PC-3 (cell line): ENCODE measurements around the gene PCDHA1. TPM values are rescaled to one million over a fixed set of nuclear protein-coding genes. Genes with fewer than 3 reads are reported as not detected.

Experiments used
- ATAC-seq: fragments of 200-7000 bp; cut with Tn5 transposase; 2 replicates; pipeline ENCODE4 v1.9.1; 2020; ENCODE audit warnings: mild to moderate bottlenecking, moderate library complexity
- BruUV-seq: library from RNA; stranded (reverse); fragments of 400-500 nt; replicated peaks from 2 replicates; lab custom pipeline; 2021; lab: Mats Ljungman, UMichigan
- CTCF ChIA-PET: fragments of 300-600 bp; sonication (Branson Sonifier 250); formaldehyde crosslinking; loops from one replicate; lab custom pipeline; 2022; ENCODE audit warnings: antibody characterized with exemption; lab: Charles Lee
- POLR2A ChIA-PET: fragments of 300-600 bp; sonication (Branson Sonifier 250); formaldehyde crosslinking; loops from one replicate; lab custom pipeline; 2022; ENCODE audit warnings: antibody characterized with exemption; ENCODE audit not compliant: unreplicated experiment; lab: Charles Lee
- DNase-seq: peaks from one replicate; pipeline ENCODE4 v3.0.0-alpha.2; 2015
- H2AFZ ChIP-seq: fragments of 300-600 bp; sonication (generic); 2 replicates; pipeline ENCODE4 v1.6.0; 2016; ENCODE audit warnings: antibody characterized with exemption, low read length
- H3F3A ChIP-seq: fragments of 300-600 bp; sonication (generic); one replicate; pipeline ENCODE4 v1.6.0; 2017; ENCODE audit warnings: antibody characterized with exemption, low read length, control low read depth, mild to moderate bottlenecking; ENCODE audit not compliant: unreplicated experiment
- H3K27ac ChIP-seq: fragments of 300-600 bp; sonication (generic); 2 replicates; pipeline ENCODE4 v1.5.1; 2016; ENCODE audit warnings: mild to moderate bottlenecking, low read length
- H3K27me3 ChIP-seq: fragments of 300-600 bp; sonication (generic); 2 replicates; pipeline ENCODE4 v1.6.1; 2016; ENCODE audit warnings: low read length, mixed read lengths
- H3K36me3 ChIP-seq: fragments of 300-600 bp; sonication (generic); 2 replicates; pipeline ENCODE4 v1.6.1; 2016; ENCODE audit warnings: low read depth, mixed run types, low read length, mixed read lengths
- H3K4me1 ChIP-seq: fragments of 300-600 bp; sonication (generic); 2 replicates; pipeline ENCODE4 v1.5.1; 2016; ENCODE audit warnings: low read length; ENCODE audit not compliant: insufficient read depth
- H3K4me2 ChIP-seq: fragments of 300-600 bp; sonication (generic); 2 replicates; pipeline ENCODE4 v1.6.0; 2016; ENCODE audit warnings: low read length
- H3K4me3 ChIP-seq: fragments of 300-600 bp; sonication (generic); 2 replicates; pipeline ENCODE4 v1.5.1; 2016; ENCODE audit warnings: mild to moderate bottlenecking, low read length, mixed read lengths
- H3K79me2 ChIP-seq: fragments of 300-600 bp; sonication (generic); 2 replicates; pipeline ENCODE4 v1.6.1; 2017; ENCODE audit warnings: low read length, mixed read lengths
- H3K9ac ChIP-seq: fragments of 300-600 bp; sonication (generic); 2 replicates; pipeline ENCODE4 v1.6.0; 2016; ENCODE audit warnings: mild to moderate bottlenecking, low read length
- H3K9me2 ChIP-seq: fragments of 300-600 bp; sonication (generic); replicated peaks from 2 replicates; pipeline ENCODE4 v1.6.1; 2016; ENCODE audit warnings: mixed run types, low read length, mixed read lengths
- H3K9me3 ChIP-seq: fragments of 300-600 bp; sonication (generic); 2 replicates; pipeline ENCODE4 v1.6.1; 2016; ENCODE audit warnings: low read length, mixed read lengths
- H4K20me1 ChIP-seq: fragments of 300-600 bp; sonication (generic); 2 replicates; pipeline ENCODE4 v1.6.1; 2016; ENCODE audit warnings: low read length, mixed read lengths
- EZH2 ChIP-seq: fragments of 300-600 bp; sonication (generic); IDR thresholded peaks from one replicate; pipeline ENCODE4 v1.6.1; 2017; ENCODE audit warnings: antibody characterized with exemption, mild to moderate bottlenecking, low read length; ENCODE audit not compliant: unreplicated experiment
- EZH2phosphoT487 ChIP-seq: fragments of 300-600 bp; sonication (generic); IDR thresholded peaks from 2 replicates; pipeline ENCODE4 v1.6.1; 2018; ENCODE audit warnings: mild to moderate bottlenecking, antibody characterized with exemption, low read length, borderline replicate concordance
- intact Hi-C: fragments of 100-400 bp; cut with micrococcal nuclease; formaldehyde crosslinking; loops from 2 replicates; pipeline ENCODE4 v1.9.0; 2023
- total RNA-seq: library from RNA; depleted of rRNA; stranded (reverse); fragments of >200 nt; gene quantifications from 2 replicates; pipeline ENCODE4 v1.2.3, GENCODE V29; 2014
- TF ChIP-seq, protein P1 (sequence below): fragments of 300-600 bp; sonication (generic); conservative IDR thresholded peaks from 2 replicates; pipeline ENCODE4 v1.5.1; 2017; ENCODE audit warnings: antibody characterized with exemption, low read depth, mild to moderate bottlenecking, low read length

Gene PCDHA1
- total RNA-seq, 1 experiment from 2014 or later = not detected

GRCh38 chr5:140978983-140979382 lies 193.0 kb downstream of the PCDHA1 start:
- TF ChIP-seq, protein P1, sequence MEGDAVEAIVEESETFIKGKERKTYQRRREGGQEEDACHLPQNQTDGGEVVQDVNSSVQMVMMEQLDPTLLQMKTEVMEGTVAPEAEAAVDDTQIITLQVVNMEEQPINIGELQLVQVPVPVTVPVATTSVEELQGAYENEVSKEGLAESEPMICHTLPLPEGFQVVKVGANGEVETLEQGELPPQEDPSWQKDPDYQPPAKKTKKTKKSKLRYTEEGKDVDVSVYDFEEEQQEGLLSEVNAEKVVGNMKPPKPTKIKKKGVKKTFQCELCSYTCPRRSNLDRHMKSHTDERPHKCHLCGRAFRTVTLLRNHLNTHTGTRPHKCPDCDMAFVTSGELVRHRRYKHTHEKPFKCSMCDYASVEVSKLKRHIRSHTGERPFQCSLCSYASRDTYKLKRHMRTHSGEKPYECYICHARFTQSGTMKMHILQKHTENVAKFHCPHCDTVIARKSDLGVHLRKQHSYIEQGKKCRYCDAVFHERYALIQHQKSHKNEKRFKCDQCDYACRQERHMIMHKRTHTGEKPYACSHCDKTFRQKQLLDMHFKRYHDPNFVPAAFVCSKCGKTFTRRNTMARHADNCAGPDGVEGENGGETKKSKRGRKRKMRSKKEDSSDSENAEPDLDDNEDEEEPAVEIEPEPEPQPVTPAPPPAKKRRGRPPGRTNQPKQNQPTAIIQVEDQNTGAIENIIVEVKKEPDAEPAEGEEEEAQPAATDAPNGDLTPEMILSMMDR = no peak
- no peak for TF ChIP-seq EZH2phosphoT487
- no peak for TF ChIP-seq EZH2
- ATAC-seq = no peak
- no peaks in the 10 kb centered on the region for H3K27me3 ChIP-seq
- H3K4me1 ChIP-seq = no peaks in the 10 kb centered on the region
- CTCF ChIA-PET = no interaction called here
- POLR2A ChIA-PET = no interaction called here
- H3K36me3 ChIP-seq = no peaks in the 10 kb centered on the region
- H3K4me3 ChIP-seq = no peak overlapping the region
- no peak overlapping the region for H3K27ac ChIP-seq
- no peaks in the 10 kb centered on the region for H3K9me2 ChIP-seq
- no peak overlapping the region for H3K4me2 ChIP-seq
- H3K9me3 ChIP-seq = no peaks in the 10 kb centered on the region
- no peaks in the 10 kb centered on the region for H3F3A ChIP-seq
- DNase-seq = no peak
- H2AFZ ChIP-seq = no peak overlapping the region
- H3K79me2 ChIP-seq = no peaks in the 10 kb centered on the region
- BruUV-seq = no TSS peak
- H3K9ac ChIP-seq = no peak overlapping the region
- H4K20me1 ChIP-seq = no peaks in the 10 kb centered on the region
- intact Hi-C loops = no loop called here

- intact Hi-C loops = no loop called here
- Histone ChIP-seq H3K4me3 (no peak overlapping the region), H4K20me1 (no peaks in the 10 kb centered on the region), H3K4me2 (no peak overlapping the region), H3K27me3 (no peaks in the 10 kb centered on the region), H3K9me2 (no peaks in the 10 kb centered on the region), H3K36me3 (no peaks in the 10 kb centered on the region), H2AFZ (no peak overlapping the region), H3F3A (no peaks in the 10 kb centered on the region), H3K4me1 (no peaks in the 10 kb centered on the region), H3K27ac (no peak overlapping the region), H3K9me3 (no peaks in the 10 kb centered on the region), H3K9ac (no peak overlapping the region), H3K79me2 (no peaks in the 10 kb centered on the region)
- ATAC-seq (no peak), DNase-seq (no peak)
- TF ChIP-seq EZH2 = no peak
- TF ChIP-seq EZH2phosphoT487 = no peak
- TF ChIP-seq, protein P1 = no peak
- ChIA-PET POLR2A (no interaction called here), CTCF (no interaction called here)
- no TSS peak for BruUV-seq
Observed at GRCh38 chr5:140982083-140982716, 196.3 kb downstream of the PCDHA1 start.

DNA sequence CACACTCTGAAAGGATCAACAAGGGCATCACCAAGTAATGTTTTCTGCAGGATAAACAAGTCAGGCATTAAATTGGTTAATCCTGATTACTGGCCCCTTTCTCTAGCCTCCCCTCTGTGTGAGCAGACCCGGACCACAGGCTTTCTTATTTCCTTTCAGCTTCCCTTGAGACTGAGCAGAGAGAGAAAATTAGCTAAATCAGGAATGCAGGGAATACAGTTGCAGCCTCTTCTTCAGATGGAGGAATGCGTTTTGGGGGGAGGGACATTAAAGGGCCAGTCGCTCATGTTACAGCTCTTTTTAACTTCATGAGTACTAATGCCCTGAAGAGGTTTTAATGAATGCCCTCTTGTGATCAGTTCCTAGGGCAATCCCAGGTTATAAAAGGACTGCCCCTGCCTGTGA lies 200.2 kb downstream of the PCDHA1 start:
- TF ChIP-seq, protein P1 = no peak
- TF ChIP-seq EZH2phosphoT487 (no peak), EZH2 (no peak)
- no peaks in the 10 kb centered on the region for H3F3A ChIP-seq
- no peak overlapping the region for H3K4me2 ChIP-seq
- intact Hi-C loops = no loop called here
- no TSS peak for BruUV-seq
- no peak overlapping the region for H3K27ac ChIP-seq
- no peaks in the 10 kb centered on the region for H3K36me3 ChIP-seq
- no peak overlapping the region for H3K9ac ChIP-seq
- no peaks in the 10 kb centered on the region for H3K27me3 ChIP-seq
- ChIA-PET POLR2A (no interaction called here), CTCF (no interaction called here)
- H3K4me1 ChIP-seq = no peaks in the 10 kb centered on the region
- H2AFZ ChIP-seq = no peak overlapping the region
- no peak overlapping the region for H3K4me3 ChIP-seq
- no peaks in the 10 kb centered on the region for H3K9me2 ChIP-seq
- DNase-seq (no peak), ATAC-seq (no peak)
- H3K79me2 ChIP-seq = no peaks in the 10 kb centered on the region
- no peaks in the 10 kb centered on the region for H4K20me1 ChIP-seq
- H3K9me3 ChIP-seq = no peaks in the 10 kb centered on the region
